ENCODE data around the gene VPS35. TPM values are rescaled to one million over a fixed set of nuclear protein-coding genes. Genes with fewer than 3 reads are reported as not detected.

The VPS35 gene
- total and polyA plus RNA-seq, 2 of the 13 experiments (the other 11 are each of a cell fraction or from before 2014, with no cell fraction given): 30.7 to 136 TPM

GRCh38 chr16:46690281-46691178 is 1.6 kb upstream of the VPS35 start (continued):
- TF ChIP-seq GFI1 (CRISPR knock-in tag; IDR thresholded peaks at IDR 0.05; ENCODE audit: borderline replicate concordance) (no peak), KDM6A (CRISPR knock-in tag; IDR thresholded peaks at IDR 0.05; ENCODE audit: low read depth) (peak; percentile 36; the same call in 1 of the 2 replicates), ZNF34 (CRISPR knock-in tag; IDR thresholded peaks at IDR 0.05; ENCODE audit: borderline replicate concordance) (no peak), ZNF589 (CRISPR knock-in tag; conservative IDR thresholded peaks at IDR 0.05) (no peak), ZBTB42 (CRISPR knock-in tag; IDR thresholded peaks at IDR 0.05) (no peak), ELF3 (CRISPR knock-in tag; IDR thresholded peaks at IDR 0.05) (peak; percentile 76), ZSCAN29 (CRISPR knock-in tag; conservative IDR thresholded peaks at IDR 0.05) (no peak), BCL3 (CRISPR knock-in tag; IDR thresholded peaks at IDR 0.05) (0 out of 2 replicates have a peak, but pooled peaks have one; percentile 44), HMG20A (CRISPR knock-in tag; IDR thresholded peaks at IDR 0.05; ENCODE audit: borderline replicate concordance) (peak; percentile 37; the same call in 1 of the 2 replicates), ZNF331 (CRISPR knock-in tag; IDR thresholded peaks at IDR 0.05) (peak; percentile 40; the same call in 1 of the 2 replicates), ZSCAN25 (CRISPR knock-in tag; IDR thresholded peaks at IDR 0.05) (no peak), ZFP82 (CRISPR knock-in tag; IDR thresholded peaks at IDR 0.05; ENCODE audit: borderline replicate concordance) (no peak), HES4 (CRISPR knock-in tag; IDR thresholded peaks at IDR 0.05; ENCODE audit: borderline replicate concordance) (no peak), POLR2A (IDR thresholded peaks at IDR 0.05; ENCODE audit: insufficient read depth in 1 of 2, low read depth in 2 of 2, low read length in 2 of 2) (peak; percentile 44 to 71; a peak in 3 of 4 replicates), KAT2B (IDR thresholded peaks at IDR 0.05; ENCODE audit: borderline replicate concordance, low read depth, low read length) (no peak), ZBTB37 (CRISPR knock-in tag; IDR thresholded peaks at IDR 0.05) (no peak), ZNF746 (CRISPR knock-in tag; IDR thresholded peaks at IDR 0.05) (no peak), MAZ (IDR thresholded peaks at IDR 0.05; ENCODE audit: borderline replicate concordance, low read depth, low read length) (no peak), MAZ (CRISPR knock-in tag; IDR thresholded peaks at IDR 0.05; ENCODE audit: low read depth) (no peak), PRPF4 (IDR thresholded peaks at IDR 0.05; ENCODE audit: low read depth, low read length, poor library complexity, severe bottlenecking) (no peak)
- TF ChIP-seq, protein P1, sequence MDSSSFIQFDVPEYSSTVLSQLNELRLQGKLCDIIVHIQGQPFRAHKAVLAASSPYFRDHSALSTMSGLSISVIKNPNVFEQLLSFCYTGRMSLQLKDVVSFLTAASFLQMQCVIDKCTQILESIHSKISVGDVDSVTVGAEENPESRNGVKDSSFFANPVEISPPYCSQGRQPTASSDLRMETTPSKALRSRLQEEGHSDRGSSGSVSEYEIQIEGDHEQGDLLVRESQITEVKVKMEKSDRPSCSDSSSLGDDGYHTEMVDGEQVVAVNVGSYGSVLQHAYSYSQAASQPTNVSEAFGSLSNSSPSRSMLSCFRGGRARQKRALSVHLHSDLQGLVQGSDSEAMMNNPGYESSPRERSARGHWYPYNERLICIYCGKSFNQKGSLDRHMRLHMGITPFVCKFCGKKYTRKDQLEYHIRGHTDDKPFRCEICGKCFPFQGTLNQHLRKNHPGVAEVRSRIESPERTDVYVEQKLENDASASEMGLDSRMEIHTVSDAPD (CRISPR knock-in tag; IDR thresholded peaks at IDR 0.05): peak; percentile 34; the same call in 1 of the 2 replicates
- TF ChIP-seq, protein P2, sequence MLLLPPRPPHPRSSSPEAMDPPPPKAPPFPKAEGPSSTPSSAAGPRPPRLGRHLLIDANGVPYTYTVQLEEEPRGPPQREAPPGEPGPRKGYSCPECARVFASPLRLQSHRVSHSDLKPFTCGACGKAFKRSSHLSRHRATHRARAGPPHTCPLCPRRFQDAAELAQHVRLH (CRISPR knock-in tag; IDR thresholded peaks at IDR 0.05; ENCODE audit: borderline replicate concordance, low read depth): no peak
- TF ChIP-seq, protein P3, sequence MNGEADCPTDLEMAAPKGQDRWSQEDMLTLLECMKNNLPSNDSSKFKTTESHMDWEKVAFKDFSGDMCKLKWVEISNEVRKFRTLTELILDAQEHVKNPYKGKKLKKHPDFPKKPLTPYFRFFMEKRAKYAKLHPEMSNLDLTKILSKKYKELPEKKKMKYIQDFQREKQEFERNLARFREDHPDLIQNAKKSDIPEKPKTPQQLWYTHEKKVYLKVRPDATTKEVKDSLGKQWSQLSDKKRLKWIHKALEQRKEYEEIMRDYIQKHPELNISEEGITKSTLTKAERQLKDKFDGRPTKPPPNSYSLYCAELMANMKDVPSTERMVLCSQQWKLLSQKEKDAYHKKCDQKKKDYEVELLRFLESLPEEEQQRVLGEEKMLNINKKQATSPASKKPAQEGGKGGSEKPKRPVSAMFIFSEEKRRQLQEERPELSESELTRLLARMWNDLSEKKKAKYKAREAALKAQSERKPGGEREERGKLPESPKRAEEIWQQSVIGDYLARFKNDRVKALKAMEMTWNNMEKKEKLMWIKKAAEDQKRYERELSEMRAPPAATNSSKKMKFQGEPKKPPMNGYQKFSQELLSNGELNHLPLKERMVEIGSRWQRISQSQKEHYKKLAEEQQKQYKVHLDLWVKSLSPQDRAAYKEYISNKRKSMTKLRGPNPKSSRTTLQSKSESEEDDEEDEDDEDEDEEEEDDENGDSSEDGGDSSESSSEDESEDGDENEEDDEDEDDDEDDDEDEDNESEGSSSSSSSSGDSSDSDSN (CRISPR knock-in tag; IDR thresholded peaks at IDR 0.05): peak; percentile 76
